K562 (cell line): ENCODE data around the gene ACO2. TPM values are rescaled to one million over a fixed set of nuclear protein-coding genes. Genes with fewer than 3 reads are reported as not detected.
A peak's percentile ranks its signal among the peaks of the same experiment; 100 is the strongest.

ENCODE experiments used
- CHAMP1 ChIP-seq: fragments of 450-650 bp; IDR thresholded peaks from 2 replicates; pipeline ENCODE4 v1.6.1; 2016; ENCODE audit warnings: mild to moderate bottlenecking
- FOXK1 ChIP-seq: sonication (generic); formaldehyde crosslinking; IDR thresholded peaks from 2 replicates; pipeline ENCODE4 v1.8.0; 2022; ENCODE audit warnings: missing genetic modification reagents, mild to moderate bottlenecking, borderline replicate concordance
- MAFF ChIP-seq: IDR thresholded peaks from 2 replicates; pipeline ENCODE4 v1.6.1; 2012; ENCODE audit warnings: low read length, improper control_type of control experiment
- MAFG ChIP-seq: fragments of 450-650 bp; conservative IDR thresholded peaks from 2 replicates; pipeline ENCODE4 v1.6.1; 2016; ENCODE audit warnings: missing genetic modification characterization, missing compliant biosample characterization
- MGA ChIP-seq: fragments of 450-650 bp; IDR thresholded peaks from 2 replicates; pipeline ENCODE4 v1.6.1; 2016; ENCODE audit warnings: mild to moderate bottlenecking, moderate library complexity
- NFE2L1 ChIP-seq: fragments of 450-650 bp; IDR thresholded peaks from 2 replicates; pipeline ENCODE4 v1.6.1; 2016; ENCODE audit warnings: missing genetic modification characterization, low read depth, mild to moderate bottlenecking, missing compliant biosample characterization, moderate library complexity, borderline replicate concordance
- PHF21A ChIP-seq: fragments of 450-650 bp; IDR thresholded peaks from 2 replicates; pipeline ENCODE4 v1.6.1; 2017; ENCODE audit warnings: low read depth, borderline replicate concordance
- POLR2H ChIP-seq: IDR thresholded peaks from 2 replicates; pipeline ENCODE4 v1.6.1; 2016; ENCODE audit warnings: missing genetic modification characterization, low read depth, mild to moderate bottlenecking, control low read depth, missing compliant biosample characterization, moderate library complexity
- RFX5 ChIP-seq: IDR thresholded peaks from 2 replicates; pipeline ENCODE4 v1.6.1; 2011; ENCODE audit warnings: low read depth, mild to moderate bottlenecking, improper control_type of control experiment, low read length
- TAF1 ChIP-seq: IDR thresholded peaks from 2 replicates; pipeline ENCODE4 v1.6.1; 2011; ENCODE audit warnings: mild to moderate bottlenecking, low read length, moderate library complexity; ENCODE audit not compliant: insufficient read depth, control insufficient read depth, severe bottlenecking; ENCODE audit errors: extremely low read depth
- ZNF280B ChIP-seq: fragments of 250-450 bp; sonication (Bioruptor Pico); IDR thresholded peaks from 2 replicates; pipeline ENCODE4 v1.5.1; 2021; ENCODE audit warnings: mild to moderate bottlenecking
- ZNF57 ChIP-seq: fragments of 450-650 bp; formaldehyde crosslinking; IDR thresholded peaks from 2 replicates; pipeline ENCODE4 v1.4.0; 2020; ENCODE audit warnings: mild to moderate bottlenecking, moderate library complexity
- polyA plus RNA-seq, 8 experiments: library from polyadenylated mRNA; depleted of rRNA in 4 of 8; stranded (reverse) in 5 of 8; unstranded in 3 of 8; fragments of >200 nt; fragmentation: Nextera tagmentation in 2 of 8; fragmentation: Illumina TruSeq in 1 of 8; extraction: Ambion mirVana in 2 of 8; extraction: Trizol in 1 of 8; gene quantifications; 2 replicates each; pipeline versions ENCODE4 v1.2.1 to v1.2.3, GENCODE V29; 2011 to 2014; ENCODE audit warnings: inconsistent platforms in 1 of 8, missing spikeins in 1 of 8
- total RNA-seq, 7 experiments: library from RNA; depleted of rRNA in 6 of 7; stranded (reverse); fragments of >200 nt in 6 of 7; fragmentation: Illumina TruSeq in 2 of 7; extraction: Trizol in 2 of 7; gene quantifications; 2 replicates each; pipeline versions ENCODE4 v1.2.1 to v1.2.3, GENCODE V29; 2011 to 2021; ENCODE audit warnings: low replicate concordance in 1 of 7

ACO2 gene
- total and polyA plus RNA-seq, 9 of the 15 experiments (the other 6 are each of a cell fraction or from before 2014, with no cell fraction given): 16.2 to 119 (median 43.2) TPM

DNA sequence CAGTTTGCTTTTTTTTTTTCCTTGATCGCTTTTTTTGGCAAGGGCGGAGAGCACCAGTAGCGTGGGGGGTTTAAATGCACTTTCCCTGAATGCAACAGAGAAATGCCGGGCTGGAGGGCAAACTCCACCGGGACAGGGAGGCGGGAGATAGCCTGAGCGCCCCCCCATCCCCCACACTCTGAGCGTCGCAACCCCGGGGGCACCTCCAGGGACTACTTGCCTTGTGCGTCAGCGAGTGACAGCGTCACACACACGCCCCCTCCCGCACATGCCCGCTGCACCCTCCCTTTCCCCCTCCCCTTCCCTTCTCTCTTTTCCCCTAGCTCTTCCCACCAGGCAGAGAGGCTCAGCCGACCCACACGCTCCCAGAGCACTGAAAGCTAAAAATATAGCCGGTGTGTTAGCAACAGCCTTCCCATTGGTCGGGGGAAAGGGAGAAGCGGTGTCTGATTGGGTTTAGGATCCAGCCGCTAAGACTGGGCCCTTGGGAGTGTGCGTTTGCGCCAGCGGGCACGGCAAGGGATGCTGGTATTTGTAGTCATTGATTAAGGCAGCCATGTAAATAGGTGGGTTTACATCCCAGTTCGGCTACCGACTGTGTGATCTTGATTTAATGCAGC, 20.6 kb upstream of the ACO2 start (continued):
- TF ChIP-seq MGA (0 out of 2 replicates have a peak, but pooled peaks have one; percentile 16), ZNF280B (CRISPR knock-in tag) (no peak), MAFG (no peak), PHF21A (no peak), CHAMP1 (no peak), TAF1 (peak; percentile 68), ZNF57 (CRISPR knock-in tag) (no peak), NFE2L1 (tag) (no peak), RFX5 (peak; percentile 96), MAFF (no peak), FOXK1 (0 out of 2 replicates have a peak, but pooled peaks have one; percentile 23), POLR2H (peak; percentile 40; the same call in 1 of the 2 replicates)
